ENCODE data around the gene FFAR3.

FFAR3 gene, protein sequence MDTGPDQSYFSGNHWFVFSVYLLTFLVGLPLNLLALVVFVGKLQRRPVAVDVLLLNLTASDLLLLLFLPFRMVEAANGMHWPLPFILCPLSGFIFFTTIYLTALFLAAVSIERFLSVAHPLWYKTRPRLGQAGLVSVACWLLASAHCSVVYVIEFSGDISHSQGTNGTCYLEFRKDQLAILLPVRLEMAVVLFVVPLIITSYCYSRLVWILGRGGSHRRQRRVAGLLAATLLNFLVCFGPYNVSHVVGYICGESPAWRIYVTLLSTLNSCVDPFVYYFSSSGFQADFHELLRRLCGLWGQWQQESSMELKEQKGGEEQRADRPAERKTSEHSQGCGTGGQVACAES

GRCh38 chr19:35357867-35358573 is at the start of gene FFAR3:
TSS of gene FFAR3 (plus strand) at chr19:35358460. CDS start at chr19:35358891, 431 bp downstream.
- DNase-seq (ENCODE audit: low read depth) = no peak

DNA sequence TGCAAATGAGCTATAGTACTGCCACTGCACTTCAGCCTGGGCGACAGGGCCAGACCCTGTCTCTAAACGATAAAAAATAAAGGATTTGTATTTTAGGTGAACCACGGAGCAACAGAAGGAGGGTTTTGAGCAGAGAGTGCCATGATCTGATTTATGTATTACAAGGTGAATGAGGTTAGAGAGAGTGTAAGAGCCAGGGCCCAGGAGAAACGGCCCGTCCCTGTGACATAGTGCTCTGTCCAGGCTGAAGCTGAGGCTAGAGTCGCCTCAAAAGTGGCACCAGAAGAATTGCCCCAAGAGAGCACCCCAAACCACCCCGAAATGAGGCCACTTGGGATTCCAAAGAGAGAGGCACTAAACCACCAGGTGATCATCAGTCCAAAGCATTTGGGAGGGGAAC is 49.4 kb upstream of the FFAR3 start:
- DNase-seq (ENCODE audit: low read depth) = no peak

GRCh38 chr19:35309481-35310279 is 48.6 kb upstream of the FFAR3 start:
- DNase-seq (ENCODE audit: low read depth) = no peak

GRCh38 chr19:35310331-35310730 is 47.9 kb upstream of the FFAR3 start:
- no peak for DNase-seq (ENCODE audit: low read depth)

- no peak for DNase-seq (ENCODE audit: low read depth)
Measured at GRCh38 chr19:35310811-35311465, 47.3 kb upstream of the FFAR3 start.

- no peak for DNase-seq (ENCODE audit: low read depth)
Measured at GRCh38 chr19:35311901-35312665, 46.2 kb upstream of the FFAR3 start.

- no peak for DNase-seq (ENCODE audit: low read depth)
Measured at GRCh38 chr19:35313587-35313986, 44.7 kb upstream of the FFAR3 start.

DNA sequence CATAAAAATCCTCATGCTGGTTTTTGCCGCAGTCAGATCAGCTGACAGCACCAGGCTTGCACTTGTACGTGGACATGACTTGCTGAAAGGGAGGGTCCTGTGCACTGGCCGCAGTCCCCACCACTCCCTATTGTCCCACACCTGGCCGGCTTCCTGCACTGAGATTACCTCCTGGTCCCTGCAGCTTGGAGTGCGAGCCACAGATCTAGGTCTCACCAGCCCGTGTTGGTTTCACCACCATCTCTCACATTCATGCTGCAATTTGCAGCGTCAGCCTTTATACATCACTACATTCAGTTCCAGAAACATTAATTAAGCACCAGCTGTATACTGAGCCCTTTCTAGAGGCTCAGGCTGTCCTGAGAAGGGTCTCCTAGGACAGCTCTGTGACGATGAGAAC is 44.2 kb upstream of the FFAR3 start:
- no peak for DNase-seq (ENCODE audit: low read depth)

GRCh38 chr19:35314858-35315470 is 43.3 kb upstream of the FFAR3 start:
- no peak for DNase-seq (ENCODE audit: low read depth)

DNA sequence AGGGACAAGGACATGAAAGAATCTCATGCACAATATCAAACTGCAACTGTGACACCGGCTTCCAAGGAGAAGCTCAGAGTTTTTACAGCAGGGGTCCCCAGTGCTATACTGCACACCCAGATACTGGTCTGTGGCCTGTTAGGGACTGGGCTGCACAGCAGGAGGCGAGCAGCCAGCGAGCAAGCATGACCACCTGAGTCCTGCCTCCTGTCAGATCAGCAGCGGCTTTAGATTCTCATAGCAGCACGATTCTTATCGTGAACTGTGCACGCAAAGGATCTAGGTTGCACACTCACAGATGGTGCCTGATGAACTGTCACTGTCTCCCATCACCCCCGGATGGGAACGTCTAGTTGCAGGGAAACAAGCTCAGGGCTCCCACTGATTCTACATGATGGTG is 42.4 kb upstream of the FFAR3 start:
- DNase-seq (ENCODE audit: low read depth) = no peak

GRCh38 chr19:35316560-35316959 is 41.7 kb upstream of the FFAR3 start:
- DNase-seq (ENCODE audit: low read depth) = no peak

GRCh38 chr19:35317464-35318043 is 40.7 kb upstream of the FFAR3 start:
- DNase-seq (ENCODE audit: low read depth) = no peak

DNA sequence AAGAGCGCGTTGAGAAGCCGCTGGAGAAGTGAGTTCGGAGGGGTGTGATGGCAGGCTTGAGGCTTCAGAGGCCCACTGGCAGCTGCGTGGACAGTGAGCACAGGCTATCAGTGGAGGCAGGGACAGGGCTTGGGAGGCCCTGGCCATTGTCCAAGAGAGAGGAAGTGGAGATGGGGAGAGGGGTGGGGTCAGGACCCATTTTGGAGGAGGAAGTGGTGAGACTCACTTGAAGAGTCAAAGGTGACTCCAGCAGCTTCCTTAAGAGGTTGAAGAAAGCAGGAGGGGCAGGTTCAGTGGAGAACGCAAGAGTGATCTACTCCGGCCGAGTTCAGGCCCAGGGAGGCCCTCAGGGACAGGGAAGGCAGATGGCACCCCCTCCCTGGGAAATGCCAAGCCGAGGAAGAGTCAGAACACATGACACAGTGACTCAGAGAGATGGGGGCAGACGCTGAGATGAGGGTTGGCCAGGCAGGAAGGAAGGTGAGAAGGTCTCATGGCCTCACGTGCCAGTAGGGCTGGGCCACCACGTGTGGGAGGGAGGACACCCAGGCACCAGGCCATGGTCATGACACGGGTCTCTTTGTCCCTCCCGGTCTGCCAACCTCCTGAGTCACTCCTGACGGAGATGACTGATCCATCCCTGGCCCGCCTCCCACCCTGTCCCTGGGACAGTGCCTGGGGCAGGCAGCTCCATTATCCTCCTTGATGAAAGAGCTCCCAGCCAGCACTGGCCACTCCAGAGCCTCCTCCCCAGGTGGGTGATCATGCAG is 39.4 kb upstream of the FFAR3 start:
- DNase-seq (ENCODE audit: low read depth) = no peak

DNA sequence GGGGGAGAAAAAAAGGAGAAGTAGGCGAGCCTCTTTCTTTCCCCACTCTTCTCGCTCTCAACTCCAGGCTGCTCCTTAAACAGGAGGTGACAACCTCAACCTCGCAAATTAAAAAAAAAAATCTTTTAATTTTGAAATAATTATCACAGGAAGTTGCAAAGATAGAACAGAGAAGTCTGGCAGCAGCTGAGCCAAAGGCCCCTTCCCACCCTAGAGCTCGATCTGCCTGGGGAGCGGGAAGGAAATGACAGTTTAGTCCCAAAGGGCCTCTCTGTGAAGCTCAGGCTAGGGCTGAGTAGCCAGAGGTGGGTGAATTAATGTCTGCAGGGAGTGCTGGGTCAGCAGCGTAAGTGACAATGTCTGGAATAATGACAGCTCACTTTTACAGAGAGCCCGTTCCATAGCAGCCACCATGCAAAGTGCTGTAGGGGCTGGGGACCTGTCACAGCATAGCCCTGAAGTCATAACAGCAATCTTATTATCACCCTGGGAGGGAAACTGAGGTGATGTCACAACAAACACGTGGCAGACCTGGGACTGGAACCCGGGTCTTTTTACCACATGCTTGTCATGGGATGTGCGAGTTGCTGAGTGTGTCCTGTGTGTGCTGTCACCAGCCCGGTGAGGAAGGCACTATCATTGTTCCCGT is 38.1 kb upstream of the FFAR3 start:
- DNase-seq (ENCODE audit: low read depth) = no peak

GRCh38 chr19:35321291-35321690 is 37.0 kb upstream of the FFAR3 start:
- no peak for DNase-seq (ENCODE audit: low read depth)

DNA sequence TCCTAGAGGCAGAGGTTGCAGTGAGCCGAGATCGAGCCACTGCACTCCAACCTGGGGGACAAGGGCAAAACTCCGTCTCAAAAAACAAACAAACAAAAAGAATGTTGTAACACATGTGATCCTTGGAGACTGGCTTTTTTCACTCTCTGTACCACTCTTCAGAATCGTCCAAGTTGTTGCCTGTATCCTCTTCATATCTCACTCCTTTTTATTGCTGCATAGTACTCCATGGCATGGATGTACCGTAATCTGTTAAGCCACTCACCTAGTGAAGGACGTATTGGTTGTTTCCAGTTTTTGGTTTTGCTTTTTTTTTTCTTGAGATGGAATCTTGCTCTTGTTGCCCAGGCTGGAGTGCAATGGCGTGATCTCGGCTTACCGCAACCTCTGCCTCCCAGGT is 36.2 kb upstream of the FFAR3 start:
- DNase-seq (ENCODE audit: low read depth) = no peak

- DNase-seq (ENCODE audit: low read depth) = no peak
Measured at GRCh38 chr19:35327642-35328041, 30.6 kb upstream of the FFAR3 start.

- no peak for DNase-seq (ENCODE audit: low read depth)
Measured at GRCh38 chr19:35328851-35329285, 29.4 kb upstream of the FFAR3 start, which contains the start of gene CD22. TSS of gene CD22 (plus strand) at chr19:35329187. CDS start at chr19:35332041, 2,854 bp downstream.

- no peak for DNase-seq (ENCODE audit: low read depth)
Measured at GRCh38 chr19:35329323-35329722, 28.9 kb upstream of the FFAR3 start.
